Testis (tissue), 2 donors: Measurements from ENCODE around the gene HTR4.

Experiments
- POLR2A ChIP-seq: fragments of 450-650 bp; IDR thresholded peaks from one replicate; pipeline ENCODE4 v1.6.1; 2017; ENCODE audit warnings: antibody characterized with exemption, mild to moderate bottlenecking, moderate library complexity
- TF ChIP-seq, protein P1 (sequence below), 3 experiments: fragments of 450-650 bp in 2 of 3; fragments of 200-600 bp in 1 of 3; sonication (generic) in 1 of 3; IDR thresholded peaks; one replicate each; pipeline ENCODE4 v1.5.1; 2016 to 2019; ENCODE audit warnings: antibody characterized with exemption in 3 of 3, mild to moderate bottlenecking in 2 of 3, moderate library complexity in 1 of 3

- TF ChIP-seq POLR2A: no peak
- TF ChIP-seq, protein P1, sequence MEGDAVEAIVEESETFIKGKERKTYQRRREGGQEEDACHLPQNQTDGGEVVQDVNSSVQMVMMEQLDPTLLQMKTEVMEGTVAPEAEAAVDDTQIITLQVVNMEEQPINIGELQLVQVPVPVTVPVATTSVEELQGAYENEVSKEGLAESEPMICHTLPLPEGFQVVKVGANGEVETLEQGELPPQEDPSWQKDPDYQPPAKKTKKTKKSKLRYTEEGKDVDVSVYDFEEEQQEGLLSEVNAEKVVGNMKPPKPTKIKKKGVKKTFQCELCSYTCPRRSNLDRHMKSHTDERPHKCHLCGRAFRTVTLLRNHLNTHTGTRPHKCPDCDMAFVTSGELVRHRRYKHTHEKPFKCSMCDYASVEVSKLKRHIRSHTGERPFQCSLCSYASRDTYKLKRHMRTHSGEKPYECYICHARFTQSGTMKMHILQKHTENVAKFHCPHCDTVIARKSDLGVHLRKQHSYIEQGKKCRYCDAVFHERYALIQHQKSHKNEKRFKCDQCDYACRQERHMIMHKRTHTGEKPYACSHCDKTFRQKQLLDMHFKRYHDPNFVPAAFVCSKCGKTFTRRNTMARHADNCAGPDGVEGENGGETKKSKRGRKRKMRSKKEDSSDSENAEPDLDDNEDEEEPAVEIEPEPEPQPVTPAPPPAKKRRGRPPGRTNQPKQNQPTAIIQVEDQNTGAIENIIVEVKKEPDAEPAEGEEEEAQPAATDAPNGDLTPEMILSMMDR (IDR thresholded peaks at IDR 0.05): no peak
Measured at GRCh38 chr5:148457183-148457620, 197.1 kb downstream of the HTR4 start.
